ENCODE results near the gene CAMKK1.

CAMKK1 gene

DNA sequence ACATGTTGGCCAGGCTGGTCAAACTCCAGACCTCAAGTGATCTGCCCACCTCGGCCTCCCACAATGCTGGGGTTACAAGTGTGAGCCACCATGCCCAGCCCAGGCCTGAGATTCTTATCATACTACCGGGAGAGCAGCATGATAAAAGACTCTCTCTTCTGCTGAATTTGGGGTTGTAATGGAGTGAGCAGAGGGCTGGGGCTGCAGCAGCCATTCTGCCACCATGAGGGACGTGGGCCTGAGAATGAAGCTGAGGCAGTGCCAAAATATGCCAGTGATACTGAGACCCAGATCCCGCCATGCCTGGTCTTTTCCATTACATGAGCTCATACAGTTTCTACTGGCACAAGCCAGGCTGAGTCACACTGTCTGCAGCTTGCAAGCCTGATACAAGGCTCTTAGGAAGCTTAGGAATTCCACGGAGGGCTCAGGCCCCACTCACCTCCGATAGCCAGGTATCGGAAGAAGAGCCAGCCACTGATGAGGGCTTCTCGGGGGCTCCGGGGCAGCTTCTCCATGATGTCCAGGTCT is 43.0 kb upstream of the CAMKK1 start:
- peaks cover 27% of the 10 kb centered on the region for H4K20me1 ChIP-seq (ENCODE audit: insufficient read depth, low read length)
- no peak overlapping the region for H3K4me2 ChIP-seq (ENCODE audit: insufficient read depth, low read length)
- no peak overlapping the region for H3K4me3 ChIP-seq (ENCODE audit: low read depth in 1 of 2, low read length in 2 of 2)
- no peaks in the 10 kb centered on the region for H3K4me1 ChIP-seq (ENCODE audit: insufficient read depth, low read length)
- H3K27me3 ChIP-seq (ENCODE audit: insufficient read depth, low read length, poor library complexity), result no peaks in the 10 kb centered on the region
- H3K79me2 ChIP-seq (ENCODE audit: insufficient read depth, low read length), result peaks cover 7% of the 10 kb centered on the region; the same call in 1 of the 2 replicates
- TF ChIP-seq, protein P1, sequence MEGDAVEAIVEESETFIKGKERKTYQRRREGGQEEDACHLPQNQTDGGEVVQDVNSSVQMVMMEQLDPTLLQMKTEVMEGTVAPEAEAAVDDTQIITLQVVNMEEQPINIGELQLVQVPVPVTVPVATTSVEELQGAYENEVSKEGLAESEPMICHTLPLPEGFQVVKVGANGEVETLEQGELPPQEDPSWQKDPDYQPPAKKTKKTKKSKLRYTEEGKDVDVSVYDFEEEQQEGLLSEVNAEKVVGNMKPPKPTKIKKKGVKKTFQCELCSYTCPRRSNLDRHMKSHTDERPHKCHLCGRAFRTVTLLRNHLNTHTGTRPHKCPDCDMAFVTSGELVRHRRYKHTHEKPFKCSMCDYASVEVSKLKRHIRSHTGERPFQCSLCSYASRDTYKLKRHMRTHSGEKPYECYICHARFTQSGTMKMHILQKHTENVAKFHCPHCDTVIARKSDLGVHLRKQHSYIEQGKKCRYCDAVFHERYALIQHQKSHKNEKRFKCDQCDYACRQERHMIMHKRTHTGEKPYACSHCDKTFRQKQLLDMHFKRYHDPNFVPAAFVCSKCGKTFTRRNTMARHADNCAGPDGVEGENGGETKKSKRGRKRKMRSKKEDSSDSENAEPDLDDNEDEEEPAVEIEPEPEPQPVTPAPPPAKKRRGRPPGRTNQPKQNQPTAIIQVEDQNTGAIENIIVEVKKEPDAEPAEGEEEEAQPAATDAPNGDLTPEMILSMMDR (IDR thresholded peaks at IDR 0.05; ENCODE audit: borderline replicate concordance, extremely low read depth, low read length, poor library complexity, severe bottlenecking), result no peak
- no peak for TF ChIP-seq EZH2 (IDR thresholded peaks at IDR 0.05; ENCODE audit: borderline replicate concordance, low read depth, low read length, severe bottlenecking)
- no peak overlapping the region for H2AFZ ChIP-seq (ENCODE audit: low read depth, low read length)
- DNase-seq, result no peak
- no peak for ATAC-seq (ENCODE audit: insufficient read depth, low read depth)
- no peak overlapping the region for H3K27ac ChIP-seq (ENCODE audit: low read length)
- peaks cover 91% of the 10 kb centered on the region for H3K36me3 ChIP-seq (ENCODE audit: insufficient read depth, low read length)
- H3K9ac ChIP-seq (ENCODE audit: low read depth, low read length), result no peak overlapping the region
- no peaks in the 10 kb centered on the region for H3K9me3 ChIP-seq (ENCODE audit: insufficient read depth, low read length, severe bottlenecking)

DNA sequence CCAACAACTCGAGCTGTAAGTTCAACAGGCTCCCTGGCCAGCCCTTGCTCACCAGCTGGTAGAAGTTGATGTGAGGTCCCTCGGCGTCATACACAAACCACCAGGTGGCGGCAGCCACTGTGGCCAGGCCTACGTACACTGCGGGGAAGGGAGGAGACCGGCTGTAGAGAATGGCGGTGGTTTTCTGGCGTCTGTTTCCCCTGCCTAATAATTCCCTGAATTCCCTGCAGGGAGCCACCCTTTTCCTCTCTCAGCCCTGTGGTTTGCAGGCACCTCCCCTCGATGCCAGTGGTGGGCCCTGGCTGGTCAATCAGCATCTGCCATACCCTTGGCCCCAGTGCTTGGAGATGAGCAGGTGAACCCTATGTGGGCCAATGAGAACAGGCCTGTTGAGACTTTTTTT is 42.3 kb upstream of the CAMKK1 start:
- no peak overlapping the region for H3K4me2 ChIP-seq (ENCODE audit: insufficient read depth, low read length)
- H3K4me3 ChIP-seq (ENCODE audit: low read depth in 1 of 2, low read length in 2 of 2), result no peak overlapping the region
- DNase-seq (peak; percentile 55), ATAC-seq (ENCODE audit: insufficient read depth, low read depth) (peak; percentile 69)
- H3K27ac ChIP-seq (ENCODE audit: low read length), result no peak overlapping the region
- H3K36me3 ChIP-seq (ENCODE audit: insufficient read depth, low read length), result peaks cover 93% of the 10 kb centered on the region
- H3K4me1 ChIP-seq (ENCODE audit: insufficient read depth, low read length), result no peaks in the 10 kb centered on the region
- H3K27me3 ChIP-seq (ENCODE audit: insufficient read depth, low read length, poor library complexity), result no peaks in the 10 kb centered on the region
- TF ChIP-seq, protein P1 (IDR thresholded peaks at IDR 0.05; ENCODE audit: borderline replicate concordance, extremely low read depth, low read length, poor library complexity, severe bottlenecking), result peak; percentile 70
- no peak for TF ChIP-seq EZH2 (IDR thresholded peaks at IDR 0.05; ENCODE audit: borderline replicate concordance, low read depth, low read length, severe bottlenecking)
- peaks cover 7% of the 10 kb centered on the region; the same call in 1 of the 2 replicates for H3K79me2 ChIP-seq (ENCODE audit: insufficient read depth, low read length)
- H2AFZ ChIP-seq (ENCODE audit: low read depth, low read length), result no peak overlapping the region
- H3K9me3 ChIP-seq (ENCODE audit: insufficient read depth, low read length, severe bottlenecking), result no peaks in the 10 kb centered on the region
- H4K20me1 ChIP-seq (ENCODE audit: insufficient read depth, low read length), result peaks cover 29% of the 10 kb centered on the region
- H3K9ac ChIP-seq (ENCODE audit: low read depth, low read length), result no peak overlapping the region

DNA sequence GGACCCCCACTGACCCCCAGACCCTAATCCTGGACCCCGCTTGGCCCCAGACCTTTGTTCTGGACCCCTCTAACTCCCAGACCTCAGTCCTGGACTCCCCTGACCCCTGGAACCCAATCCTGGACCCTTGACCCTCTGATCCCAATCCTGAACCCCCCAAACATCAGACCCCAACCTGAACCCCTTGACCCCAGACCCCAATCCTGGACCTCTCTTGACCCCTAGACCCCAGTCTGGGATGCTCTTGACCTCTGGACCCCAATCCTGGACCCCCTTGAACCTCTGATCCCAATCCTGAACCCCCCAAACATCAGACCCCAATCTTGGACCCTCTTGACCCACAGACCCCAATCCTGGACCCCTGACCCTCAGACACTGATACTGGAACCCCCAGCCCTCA is 36.9 kb upstream of the CAMKK1 start:
- ATAC-seq (ENCODE audit: insufficient read depth, low read depth) (no peak), DNase-seq (no peak)
- no peaks in the 10 kb centered on the region for H3K79me2 ChIP-seq (ENCODE audit: insufficient read depth, low read length)
- no peak overlapping the region for H3K9ac ChIP-seq (ENCODE audit: low read depth, low read length)
- no peak overlapping the region for H3K27ac ChIP-seq (ENCODE audit: low read length)
- TF ChIP-seq, protein P1 (IDR thresholded peaks at IDR 0.05; ENCODE audit: borderline replicate concordance, extremely low read depth, low read length, poor library complexity, severe bottlenecking), result no peak
- no peak for TF ChIP-seq EZH2 (IDR thresholded peaks at IDR 0.05; ENCODE audit: borderline replicate concordance, low read depth, low read length, severe bottlenecking)
- H2AFZ ChIP-seq (ENCODE audit: low read depth, low read length), result no peak overlapping the region
- no peaks in the 10 kb centered on the region for H3K27me3 ChIP-seq (ENCODE audit: insufficient read depth, low read length, poor library complexity)
- no peak overlapping the region for H3K4me2 ChIP-seq (ENCODE audit: insufficient read depth, low read length)
- H3K36me3 ChIP-seq (ENCODE audit: insufficient read depth, low read length), result peaks cover 93% of the 10 kb centered on the region
- H3K4me1 ChIP-seq (ENCODE audit: insufficient read depth, low read length), result no peaks in the 10 kb centered on the region
- H3K9me3 ChIP-seq (ENCODE audit: insufficient read depth, low read length, severe bottlenecking), result no peaks in the 10 kb centered on the region
- no peak overlapping the region for H3K4me3 ChIP-seq (ENCODE audit: low read depth in 1 of 2, low read length in 2 of 2)
- peaks cover 32% of the 10 kb centered on the region for H4K20me1 ChIP-seq (ENCODE audit: insufficient read depth, low read length)

All from DND-41 (cell line).